Measurements from ENCODE around the gene ZNF844. TPM values are rescaled to one million over a fixed set of nuclear protein-coding genes. Genes with fewer than 3 reads are reported as not detected.

Gene ZNF844
- polyA plus RNA-seq, 1 of the 3 experiments (the other 2 are of a cell fraction) = 0.28 TPM

DNA sequence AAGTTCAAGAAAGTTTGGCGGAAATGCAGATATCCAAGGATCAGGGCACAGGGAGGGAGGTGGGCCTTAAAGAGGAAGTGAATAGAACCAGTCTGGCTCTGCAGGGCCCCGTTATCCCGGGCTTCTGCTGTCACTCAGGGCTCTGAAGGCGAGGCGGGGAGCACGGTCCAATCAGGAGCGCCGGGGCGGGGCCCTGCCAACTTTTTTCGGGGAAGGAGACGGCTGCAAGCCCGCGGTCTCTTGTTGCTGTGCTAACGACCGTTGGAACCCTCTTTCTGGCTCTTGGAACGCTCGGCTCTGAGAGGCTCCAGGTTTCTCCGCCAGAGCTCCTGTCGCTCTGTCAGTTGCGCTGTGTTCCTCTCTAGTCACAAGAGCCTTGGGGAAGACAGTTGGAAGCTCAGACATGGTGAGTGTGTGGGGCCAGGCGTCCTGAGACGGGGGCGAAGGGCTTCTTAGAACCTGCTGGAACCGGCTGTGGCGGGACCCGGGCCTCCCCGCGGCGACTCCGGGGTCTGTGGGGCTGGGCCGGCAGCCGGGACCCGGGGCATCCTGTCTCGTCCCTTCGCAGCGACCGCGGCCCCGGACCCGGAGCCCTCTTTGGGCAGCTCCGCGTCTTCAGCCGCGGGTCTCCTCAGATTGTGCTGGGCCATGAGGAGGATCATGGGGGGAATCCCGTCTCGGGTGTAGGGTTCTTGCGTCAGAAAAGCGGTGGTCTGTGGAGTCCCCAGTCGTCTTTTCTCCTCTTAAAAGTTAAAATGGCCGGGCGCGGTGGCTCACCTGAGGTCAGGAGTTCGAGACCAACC lies 27.7 kb downstream of the ZNF844 start:
- DNase-seq = no peak
- no peak for TF ChIP-seq FOXM1 (IDR thresholded peaks at IDR 0.05; ENCODE audit: low read depth)
- TF ChIP-seq, protein P1, sequence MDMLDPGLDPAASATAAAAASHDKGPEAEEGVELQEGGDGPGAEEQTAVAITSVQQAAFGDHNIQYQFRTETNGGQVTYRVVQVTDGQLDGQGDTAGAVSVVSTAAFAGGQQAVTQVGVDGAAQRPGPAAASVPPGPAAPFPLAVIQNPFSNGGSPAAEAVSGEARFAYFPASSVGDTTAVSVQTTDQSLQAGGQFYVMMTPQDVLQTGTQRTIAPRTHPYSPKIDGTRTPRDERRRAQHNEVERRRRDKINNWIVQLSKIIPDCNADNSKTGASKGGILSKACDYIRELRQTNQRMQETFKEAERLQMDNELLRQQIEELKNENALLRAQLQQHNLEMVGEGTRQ (IDR thresholded peaks at IDR 0.05; ENCODE audit: borderline replicate concordance, low read depth, low read length) = no peak
- no peak for TF ChIP-seq NRF1 (IDR thresholded peaks at IDR 0.05; ENCODE audit: low read depth, low read length)
- no peak for TF ChIP-seq GATA2 (CRISPR knock-in tag; IDR thresholded peaks at IDR 0.05)
- no peak for TF ChIP-seq POLR2AphosphoS5 (IDR thresholded peaks at IDR 0.05; ENCODE audit: low read depth, low read length)
- no peak for TF ChIP-seq RCOR1 (IDR thresholded peaks at IDR 0.05; ENCODE audit: low read length)
- TF ChIP-seq, protein P2, sequence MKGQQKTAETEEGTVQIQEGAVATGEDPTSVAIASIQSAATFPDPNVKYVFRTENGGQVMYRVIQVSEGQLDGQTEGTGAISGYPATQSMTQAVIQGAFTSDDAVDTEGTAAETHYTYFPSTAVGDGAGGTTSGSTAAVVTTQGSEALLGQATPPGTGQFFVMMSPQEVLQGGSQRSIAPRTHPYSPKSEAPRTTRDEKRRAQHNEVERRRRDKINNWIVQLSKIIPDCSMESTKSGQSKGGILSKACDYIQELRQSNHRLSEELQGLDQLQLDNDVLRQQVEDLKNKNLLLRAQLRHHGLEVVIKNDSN (IDR thresholded peaks at IDR 0.05; ENCODE audit: borderline replicate concordance, low read depth) = no peak
- TF ChIP-seq, protein P3, sequence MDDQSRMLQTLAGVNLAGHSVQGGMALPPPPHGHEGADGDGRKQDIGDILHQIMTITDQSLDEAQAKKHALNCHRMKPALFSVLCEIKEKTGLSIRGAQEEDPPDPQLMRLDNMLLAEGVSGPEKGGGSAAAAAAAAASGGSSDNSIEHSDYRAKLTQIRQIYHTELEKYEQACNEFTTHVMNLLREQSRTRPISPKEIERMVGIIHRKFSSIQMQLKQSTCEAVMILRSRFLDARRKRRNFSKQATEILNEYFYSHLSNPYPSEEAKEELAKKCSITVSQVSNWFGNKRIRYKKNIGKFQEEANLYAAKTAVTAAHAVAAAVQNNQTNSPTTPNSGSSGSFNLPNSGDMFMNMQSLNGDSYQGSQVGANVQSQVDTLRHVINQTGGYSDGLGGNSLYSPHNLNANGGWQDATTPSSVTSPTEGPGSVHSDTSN (IDR thresholded peaks at IDR 0.05) = no peak
- no peak for TF ChIP-seq MXI1 (IDR thresholded peaks at IDR 0.05; ENCODE audit: low read depth, low read length)
- Histone ChIP-seq H3K27me3 (ENCODE audit: insufficient read depth) (no peaks in the 10 kb centered on the region), H4K20me1 (ENCODE audit: insufficient read depth) (no peaks in the 10 kb centered on the region), H3K9ac (no peak overlapping the region), H3K27ac (ENCODE audit: low read depth in 2 of 2, low read length in 1 of 2) (no peak overlapping the region), H3K79me2 (ENCODE audit: insufficient read depth) (no peaks in the 10 kb centered on the region), H3K9me3 (no peaks in the 10 kb centered on the region), H2AFZ (ENCODE audit: low read depth) (no peak overlapping the region), H3K36me3 (replicated peaks in 1 of 2; ENCODE audit: control insufficient read depth in 1 of 2, insufficient read depth in 2 of 2, low read length in 1 of 2) (no peaks in the 10 kb centered on the region), H3K4me3 (ENCODE audit: low read depth in 2 of 2, low read length in 1 of 2) (no peak overlapping the region), H3K4me1 (ENCODE audit: control insufficient read depth in 1 of 2, insufficient read depth in 2 of 2, low read depth in 1 of 2, low read length in 1 of 2) (no peaks in the 10 kb centered on the region), H3K4me2 (no peak overlapping the region), H3F3A (replicated peaks; ENCODE audit: insufficient read depth) (no peaks in the 10 kb centered on the region), H3K9me2 (no peaks in the 10 kb centered on the region)
- POLR2A ChIA-PET = no interaction called here
- 65% methylated on average over 25 of the region's 53 CpGs for WGBS (ENCODE audit: low lambda C conversion rate)
- CTCF ChIA-PET = interaction anchor here (0.8 kb wide), 1 partner anchor 33 kb away, joined by 3 read pairs; no protein-coding TSS in a partner anchor

DNA sequence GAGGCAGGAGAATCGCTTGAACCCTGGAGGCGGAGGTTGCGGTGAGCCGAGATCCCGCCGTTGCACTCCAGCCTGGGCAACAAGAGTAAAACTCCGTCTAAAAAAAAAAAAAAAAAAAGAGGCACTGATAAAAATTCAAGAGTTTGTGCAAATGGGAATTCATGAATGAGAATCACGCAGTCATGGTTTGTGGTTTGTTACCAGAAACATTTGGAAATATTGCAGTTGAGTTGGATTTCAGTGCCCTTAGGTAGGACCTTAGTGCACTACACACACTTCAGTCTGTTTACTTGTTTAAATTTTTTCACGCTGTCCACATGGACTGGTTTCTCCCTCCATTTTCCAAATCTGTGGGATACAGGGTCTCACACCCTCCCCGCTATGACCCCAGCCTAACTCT lies 28.4 kb downstream of the ZNF844 start:
- no peaks in the 10 kb centered on the region for H3K9me3 ChIP-seq
- TF ChIP-seq SMC3 (IDR thresholded peaks at IDR 0.05; ENCODE audit: low read depth, low read length) (no peak), TAF1 (IDR thresholded peaks at IDR 0.05; ENCODE audit: borderline replicate concordance, low read depth, low read length) (no peak), FOXJ3 (CRISPR knock-in tag; IDR thresholded peaks at IDR 0.05) (no peak), GATA2 (CRISPR knock-in tag; IDR thresholded peaks at IDR 0.05) (no peak), ELF1 (IDR thresholded peaks at IDR 0.05) (no peak), FOXM1 (IDR thresholded peaks at IDR 0.05; ENCODE audit: low read depth) (no peak), MEF2A (IDR thresholded peaks at IDR 0.05; ENCODE audit: borderline replicate concordance, low read depth) (no peak), YY1 (IDR thresholded peaks at IDR 0.05; ENCODE audit: low read depth) (no peak), SIN3A (IDR thresholded peaks at IDR 0.05; ENCODE audit: borderline replicate concordance, low read depth, low read length) (no peak), RFX5 (IDR thresholded peaks at IDR 0.05; ENCODE audit: low read length) (no peak), EZH2phosphoT487 (IDR thresholded peaks at IDR 0.05; ENCODE audit: borderline replicate concordance, low read depth) (no peak), RCOR1 (IDR thresholded peaks at IDR 0.05; ENCODE audit: low read length) (no peak)
- TF ChIP-seq, protein P2 (IDR thresholded peaks at IDR 0.05; ENCODE audit: borderline replicate concordance, low read depth) = no peak
- TF ChIP-seq, protein P4, sequence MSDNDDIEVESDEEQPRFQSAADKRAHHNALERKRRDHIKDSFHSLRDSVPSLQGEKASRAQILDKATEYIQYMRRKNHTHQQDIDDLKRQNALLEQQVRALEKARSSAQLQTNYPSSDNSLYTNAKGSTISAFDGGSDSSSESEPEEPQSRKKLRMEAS (IDR thresholded peaks at IDR 0.05; ENCODE audit: low read depth) = no peak
- TF ChIP-seq, protein P3 (IDR thresholded peaks at IDR 0.05) = no peak
- TF ChIP-seq, protein P5, sequence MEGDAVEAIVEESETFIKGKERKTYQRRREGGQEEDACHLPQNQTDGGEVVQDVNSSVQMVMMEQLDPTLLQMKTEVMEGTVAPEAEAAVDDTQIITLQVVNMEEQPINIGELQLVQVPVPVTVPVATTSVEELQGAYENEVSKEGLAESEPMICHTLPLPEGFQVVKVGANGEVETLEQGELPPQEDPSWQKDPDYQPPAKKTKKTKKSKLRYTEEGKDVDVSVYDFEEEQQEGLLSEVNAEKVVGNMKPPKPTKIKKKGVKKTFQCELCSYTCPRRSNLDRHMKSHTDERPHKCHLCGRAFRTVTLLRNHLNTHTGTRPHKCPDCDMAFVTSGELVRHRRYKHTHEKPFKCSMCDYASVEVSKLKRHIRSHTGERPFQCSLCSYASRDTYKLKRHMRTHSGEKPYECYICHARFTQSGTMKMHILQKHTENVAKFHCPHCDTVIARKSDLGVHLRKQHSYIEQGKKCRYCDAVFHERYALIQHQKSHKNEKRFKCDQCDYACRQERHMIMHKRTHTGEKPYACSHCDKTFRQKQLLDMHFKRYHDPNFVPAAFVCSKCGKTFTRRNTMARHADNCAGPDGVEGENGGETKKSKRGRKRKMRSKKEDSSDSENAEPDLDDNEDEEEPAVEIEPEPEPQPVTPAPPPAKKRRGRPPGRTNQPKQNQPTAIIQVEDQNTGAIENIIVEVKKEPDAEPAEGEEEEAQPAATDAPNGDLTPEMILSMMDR (IDR thresholded peaks at IDR 0.05) = no peak
- no peaks in the 10 kb centered on the region for H3K4me1 ChIP-seq (ENCODE audit: control insufficient read depth in 1 of 2, insufficient read depth in 2 of 2, low read depth in 1 of 2, low read length in 1 of 2)
- WGBS (ENCODE audit: low lambda C conversion rate) = 79% methylated on average over 10 of the region's 10 CpGs
- no peak overlapping the region for H3K4me3 ChIP-seq (ENCODE audit: low read depth in 2 of 2, low read length in 1 of 2)
- POLR2A ChIA-PET = no interaction called here
- no peak overlapping the region for H3K4me2 ChIP-seq
- no peaks in the 10 kb centered on the region for H3F3A ChIP-seq (replicated peaks; ENCODE audit: insufficient read depth)
- H3K27ac ChIP-seq (ENCODE audit: low read depth in 2 of 2, low read length in 1 of 2) = no peak overlapping the region
- H3K27me3 ChIP-seq (ENCODE audit: insufficient read depth) = no peaks in the 10 kb centered on the region
- CTCF ChIA-PET = no interaction called here
- no peaks in the 10 kb centered on the region for H3K79me2 ChIP-seq (ENCODE audit: insufficient read depth)
- H3K9me2 ChIP-seq = no peaks in the 10 kb centered on the region
- H3K9ac ChIP-seq = no peak overlapping the region
- DNase-seq = no peak
- no peaks in the 10 kb centered on the region for H3K36me3 ChIP-seq (replicated peaks in 1 of 2; ENCODE audit: control insufficient read depth in 1 of 2, insufficient read depth in 2 of 2, low read length in 1 of 2)
- H4K20me1 ChIP-seq (ENCODE audit: insufficient read depth) = no peaks in the 10 kb centered on the region
- no peak overlapping the region for H2AFZ ChIP-seq (ENCODE audit: low read depth)
